A673 (cell line): ENCODE data around the gene KRTAP4-3. TPM values are rescaled to one million over a fixed set of nuclear protein-coding genes. Genes with fewer than 3 reads are reported as not detected.

Experiments used
- BruUV-seq: library from RNA; stranded (reverse); fragments of 400-500 nt; replicated peaks from 2 replicates; lab custom pipeline; 2021; lab: Mats Ljungman, UMichigan
- CTCF ChIA-PET: fragments of 300-600 bp; sonication (Branson Sonifier 250); formaldehyde crosslinking; loops from one replicate; lab custom pipeline; 2022; ENCODE audit warnings: antibody characterized with exemption; lab: Charles Lee
- POLR2A ChIA-PET: fragments of 300-600 bp; sonication (Branson Sonifier 250); formaldehyde crosslinking; loops from one replicate; lab custom pipeline; 2022; ENCODE audit warnings: antibody characterized with exemption; ENCODE audit not compliant: low non-redundant PET; lab: Charles Lee
- DNase-seq: peaks from one replicate; pipeline ENCODE4 v3.0.0-alpha.2; 2015; ENCODE audit warnings: low spot score
- H3K27ac ChIP-seq: fragments of 200-600 bp; sonication (generic); 2 replicates; pipeline ENCODE4 v1.5.1; 2016; ENCODE audit warnings: mixed run types, low read depth, mild to moderate bottlenecking, mixed read lengths, antibody characterized with exemption, low read length; ENCODE audit not compliant: poor library complexity, severe bottlenecking
- H3K27me3 ChIP-seq: fragments of 200-600 bp; sonication (generic); replicated peaks from 2 replicates; pipeline ENCODE4 v1.6.1; 2017; ENCODE audit warnings: mixed run types, low read depth, mild to moderate bottlenecking, mixed read lengths, antibody characterized with exemption, low read length; ENCODE audit not compliant: insufficient read depth, poor library complexity
- H3K36me3 ChIP-seq: fragments of 200-600 bp; sonication (generic); 2 replicates; pipeline ENCODE4 v1.6.1; 2016; ENCODE audit warnings: mixed run types, mild to moderate bottlenecking, mixed read lengths, antibody characterized with exemption, low read length; ENCODE audit not compliant: insufficient read depth, poor library complexity, severe bottlenecking
- H3K4me1 ChIP-seq: fragments of 200-600 bp; sonication (generic); 2 replicates; pipeline ENCODE4 v1.6.1; 2017; ENCODE audit warnings: mixed run types, mild to moderate bottlenecking, mixed read lengths, antibody characterized with exemption, low read length; ENCODE audit not compliant: insufficient read depth, poor library complexity, severe bottlenecking
- H3K4me3 ChIP-seq: fragments of 200-600 bp; sonication (generic); 2 replicates; pipeline ENCODE4 v1.5.1; 2016; ENCODE audit warnings: low read depth, mixed run types, mild to moderate bottlenecking, mixed read lengths, low read length; ENCODE audit not compliant: poor library complexity, severe bottlenecking
- H3K9me3 ChIP-seq: fragments of 200-600 bp; sonication (generic); 2 replicates; pipeline ENCODE4 v1.6.1; 2016; ENCODE audit warnings: mixed run types, low read depth, mild to moderate bottlenecking, mixed read lengths, antibody characterized with exemption, low read length; ENCODE audit not compliant: poor library complexity, severe bottlenecking
- EZH2 ChIP-seq: fragments of 200-600 bp; sonication (generic); IDR thresholded peaks from 2 replicates; pipeline ENCODE4 v1.6.1; 2017; ENCODE audit warnings: borderline replicate concordance, low read depth, mild to moderate bottlenecking, mixed read lengths, antibody characterized with exemption, low read length; ENCODE audit not compliant: poor library complexity, severe bottlenecking
- intact Hi-C: fragments of 100-400 bp; cut with micrococcal nuclease; formaldehyde crosslinking; loops from one replicate; pipeline ENCODE4 v1.10.0; 2022; ENCODE audit not compliant: unreplicated experiment
- total RNA-seq: library from RNA; stranded (reverse); gene quantifications from 2 replicates; pipeline ENCODE4 v1.2.3, GENCODE V29; 2021
- TF ChIP-seq, protein P1 (sequence below): fragments of 300-800, 200-600 bp; sonication (generic); conservative IDR thresholded peaks from 2 replicates; pipeline ENCODE4 v1.5.1; 2017; ENCODE audit warnings: low read depth, mild to moderate bottlenecking, antibody characterized with exemption, low read length, moderate library complexity, mixed read lengths

The KRTAP4-3 gene
- total RNA-seq, 1 experiment from 2014 or later = not detected

- Histone ChIP-seq H3K4me3 (no peak within 1 kb of the TSS), H3K27ac (no peak within 1 kb of the TSS), H3K4me1 (no peaks in the 10 kb centered on the region), H3K9me3 (no peaks in the 10 kb centered on the region), H3K36me3 (no peaks in the 10 kb centered on the region), H3K27me3 (no peaks in the 10 kb centered on the region)
- TF ChIP-seq, protein P1, sequence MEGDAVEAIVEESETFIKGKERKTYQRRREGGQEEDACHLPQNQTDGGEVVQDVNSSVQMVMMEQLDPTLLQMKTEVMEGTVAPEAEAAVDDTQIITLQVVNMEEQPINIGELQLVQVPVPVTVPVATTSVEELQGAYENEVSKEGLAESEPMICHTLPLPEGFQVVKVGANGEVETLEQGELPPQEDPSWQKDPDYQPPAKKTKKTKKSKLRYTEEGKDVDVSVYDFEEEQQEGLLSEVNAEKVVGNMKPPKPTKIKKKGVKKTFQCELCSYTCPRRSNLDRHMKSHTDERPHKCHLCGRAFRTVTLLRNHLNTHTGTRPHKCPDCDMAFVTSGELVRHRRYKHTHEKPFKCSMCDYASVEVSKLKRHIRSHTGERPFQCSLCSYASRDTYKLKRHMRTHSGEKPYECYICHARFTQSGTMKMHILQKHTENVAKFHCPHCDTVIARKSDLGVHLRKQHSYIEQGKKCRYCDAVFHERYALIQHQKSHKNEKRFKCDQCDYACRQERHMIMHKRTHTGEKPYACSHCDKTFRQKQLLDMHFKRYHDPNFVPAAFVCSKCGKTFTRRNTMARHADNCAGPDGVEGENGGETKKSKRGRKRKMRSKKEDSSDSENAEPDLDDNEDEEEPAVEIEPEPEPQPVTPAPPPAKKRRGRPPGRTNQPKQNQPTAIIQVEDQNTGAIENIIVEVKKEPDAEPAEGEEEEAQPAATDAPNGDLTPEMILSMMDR = no peak
- no peak for TF ChIP-seq EZH2
- no peak for DNase-seq
- BruUV-seq = no TSS peak
- ChIA-PET POLR2A (no interaction called here), CTCF (no interaction called here)
- intact Hi-C loops = no loop called here
These were observed 16.5 kb upstream of the KRTAP4-3 start, which contains the start of gene KRTAP4-1 for GRCh38 chr17:41184480-41184961. Gene KRTAP4-1, minus strand, starts transcription at chr17:41184911. Its CDS starts 57 bp downstream, at chr17:41184854.

DNA sequence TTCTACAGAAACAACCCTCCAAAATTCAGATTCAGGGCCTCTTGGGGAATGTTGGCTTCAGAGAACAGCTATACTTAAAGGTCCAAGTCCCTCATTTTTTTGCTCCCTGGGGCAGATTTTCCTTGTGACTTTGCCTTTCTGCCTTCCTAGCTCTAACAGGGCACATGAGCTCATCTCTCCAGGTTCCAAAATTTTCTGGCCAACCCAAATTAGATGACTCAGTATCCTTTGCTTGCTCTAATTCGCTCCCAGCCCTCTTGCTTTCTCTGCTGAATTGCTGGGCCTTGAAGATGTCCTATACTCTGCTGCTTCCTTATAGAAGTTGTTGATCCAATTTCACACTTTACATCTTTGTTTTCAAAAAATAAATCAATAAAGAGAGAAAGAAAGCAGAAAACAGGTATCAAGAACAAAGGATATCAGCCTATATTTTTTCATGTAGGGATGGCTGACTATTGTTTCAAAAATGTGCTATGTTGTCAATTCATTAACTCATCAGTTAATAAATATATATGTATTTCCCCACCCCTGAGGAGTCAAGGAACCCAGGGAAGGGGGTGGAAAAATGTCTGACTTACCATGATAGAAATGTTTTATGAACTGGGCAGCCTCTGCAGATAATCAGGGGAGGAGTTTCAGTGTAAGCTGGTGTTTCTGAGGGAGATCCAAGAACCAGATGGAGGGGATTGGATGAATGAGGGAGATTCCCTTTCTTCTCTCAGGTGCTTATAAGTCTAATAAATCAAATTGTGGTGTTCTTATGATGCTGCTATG is 11.0 kb upstream of the KRTAP4-3 start:
- DNase-seq = no peak
- Histone ChIP-seq H3K9me3 (no peaks in the 10 kb centered on the region), H3K27ac (no peak overlapping the region), H3K4me3 (no peak overlapping the region), H3K4me1 (no peaks in the 10 kb centered on the region), H3K27me3 (no peaks in the 10 kb centered on the region), H3K36me3 (no peaks in the 10 kb centered on the region)
- ChIA-PET POLR2A (no interaction called here), CTCF (no interaction called here)
- intact Hi-C loops = no loop called here
- no TSS peak for BruUV-seq
- no peak for TF ChIP-seq EZH2
- TF ChIP-seq, protein P1 = no peak

DNA sequence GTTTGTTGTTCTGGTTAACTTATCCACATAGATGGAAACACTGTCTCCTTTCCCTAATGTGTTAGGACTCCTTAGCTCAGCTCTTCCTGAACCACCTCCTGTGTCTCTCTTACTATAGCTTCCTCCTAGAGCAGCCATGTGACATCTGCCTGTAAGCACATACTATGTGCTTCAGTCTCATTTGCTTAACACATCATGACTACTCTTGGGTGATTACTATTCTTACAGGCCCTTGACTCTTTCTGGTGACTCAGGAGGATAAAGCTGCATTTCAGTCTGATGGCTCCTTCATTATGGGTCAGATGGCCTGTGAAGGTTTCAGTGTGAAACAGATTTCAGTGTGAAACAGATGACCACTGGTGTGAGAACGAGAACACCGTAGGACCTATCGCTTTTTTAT is 10.3 kb upstream of the KRTAP4-3 start:
- no TSS peak for BruUV-seq
- no peak for DNase-seq
- Histone ChIP-seq H3K4me3 (no peak overlapping the region), H3K27ac (no peak overlapping the region), H3K27me3 (no peaks in the 10 kb centered on the region), H3K36me3 (no peaks in the 10 kb centered on the region), H3K9me3 (no peaks in the 10 kb centered on the region), H3K4me1 (no peaks in the 10 kb centered on the region)
- ChIA-PET CTCF (no interaction called here), POLR2A (no interaction called here)
- intact Hi-C loops = no loop called here
- TF ChIP-seq EZH2 = no peak
- TF ChIP-seq, protein P1 = no peak
